ENCODE results near the gene ARID3C. TPM values are rescaled to one million over a fixed set of nuclear protein-coding genes. Genes with fewer than 3 reads are reported as not detected.

The ARID3C gene
- total RNA-seq, 1 donor from 2014 or later, result 0.29 TPM

DNA sequence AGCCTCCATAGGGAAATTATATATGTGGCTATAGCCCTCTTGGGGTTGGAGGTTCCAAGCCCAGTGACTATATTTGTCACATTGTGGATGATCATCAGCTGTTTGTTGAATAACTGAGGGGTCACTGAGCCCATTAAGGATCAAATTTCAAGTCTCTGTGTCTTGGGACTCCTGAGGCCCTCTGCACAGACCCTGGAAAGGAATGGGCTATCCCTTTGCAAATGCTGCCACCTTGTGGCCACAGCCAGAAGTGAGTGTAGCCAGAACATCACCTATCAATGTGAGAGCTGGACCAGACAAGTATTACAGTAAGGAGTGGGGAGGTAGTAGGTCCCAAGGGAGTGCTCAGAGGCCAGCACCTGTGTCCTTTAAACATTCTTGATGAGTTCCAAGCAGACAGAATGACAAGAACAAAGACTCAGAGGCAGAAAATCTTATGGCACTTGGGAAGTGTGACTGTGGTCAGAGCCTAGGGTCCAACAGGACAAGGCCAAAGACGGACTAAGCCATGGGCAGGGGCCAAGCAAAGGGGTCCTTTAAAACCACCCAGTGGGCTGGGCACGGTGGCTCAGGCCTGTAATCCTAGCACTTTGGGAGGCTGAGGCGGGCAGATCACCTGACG, 25.1 kb downstream of the ARID3C start:
- DNase-seq (ENCODE audit: extremely low read depth, low read depth, low spot score), result peak; percentile 31

DNA sequence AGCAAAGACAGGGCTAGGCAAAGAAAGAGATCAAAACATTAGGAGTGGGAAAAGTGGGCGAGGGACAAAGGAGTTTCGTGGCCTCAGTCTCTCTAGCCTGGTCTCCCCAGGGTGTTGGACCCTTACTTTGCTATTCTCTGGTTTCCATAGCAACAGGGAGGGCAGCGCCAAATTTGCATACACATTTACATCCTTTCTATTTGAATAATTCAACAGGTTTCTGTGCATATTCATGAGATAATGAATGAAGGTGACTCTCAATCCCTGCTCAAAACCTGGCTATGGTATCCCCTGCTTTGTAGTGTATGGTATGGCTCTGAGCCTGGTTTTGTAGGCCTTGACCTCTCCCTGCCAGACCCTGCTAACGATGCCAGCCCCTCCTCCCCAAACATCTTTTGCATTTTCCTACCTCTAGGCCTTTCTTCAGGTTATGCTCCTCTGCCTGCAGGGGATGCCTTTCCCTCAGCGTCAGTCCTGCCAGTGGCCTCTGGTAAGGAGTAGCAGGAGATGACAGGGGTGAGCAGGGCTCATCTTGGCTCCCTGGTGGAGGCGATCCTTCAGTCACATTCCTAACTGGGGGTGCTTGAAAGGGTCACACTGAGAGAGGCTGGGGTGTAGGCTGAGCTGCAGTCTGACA, 26.8 kb downstream of the ARID3C start:
- no peak for DNase-seq (ENCODE audit: extremely low read depth, low read depth, low spot score)

DNA sequence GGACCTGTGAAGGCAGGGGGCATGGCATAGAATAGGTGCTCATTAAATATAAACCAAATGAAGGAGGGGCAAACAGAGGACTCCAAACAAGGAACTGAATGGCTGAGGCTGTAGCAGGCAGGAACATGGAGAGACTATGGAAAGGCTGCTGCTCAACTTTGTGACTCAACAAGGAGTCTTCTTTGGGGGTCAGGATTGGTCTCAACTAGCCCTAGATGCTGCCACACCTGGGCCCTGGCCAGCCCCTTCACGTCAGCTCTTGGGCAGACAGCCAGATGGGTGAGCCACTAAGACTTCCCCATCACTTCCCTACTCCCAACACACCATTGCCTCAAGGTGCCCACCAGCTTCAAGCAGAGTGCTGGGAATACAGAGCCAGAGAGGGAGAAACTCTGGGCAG, 28.0 kb downstream of the ARID3C start:
- no peak for DNase-seq (ENCODE audit: extremely low read depth, low read depth, low spot score)

DNA sequence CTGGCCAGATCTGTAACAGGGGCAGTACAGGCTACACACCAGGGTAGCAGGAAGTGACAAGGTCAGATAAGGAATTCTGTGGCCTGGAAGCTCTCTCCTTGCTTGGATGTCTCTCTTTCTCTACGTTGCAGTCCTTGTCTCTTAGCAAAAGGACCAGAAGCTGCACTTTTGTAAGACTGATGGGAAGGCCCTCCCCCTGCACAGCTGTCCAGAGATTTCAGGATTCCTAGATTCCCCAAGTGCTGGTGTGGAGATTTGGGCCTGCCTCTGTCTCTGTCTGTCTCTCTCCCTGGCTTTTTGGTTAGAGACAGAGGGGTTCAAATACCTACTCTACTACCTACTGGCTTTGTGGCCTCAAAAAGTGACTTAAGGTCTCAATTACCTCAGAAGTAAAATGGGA, 29.3 kb downstream of the ARID3C start:
- DNase-seq (ENCODE audit: extremely low read depth, low read depth, low spot score), result no peak

DNA sequence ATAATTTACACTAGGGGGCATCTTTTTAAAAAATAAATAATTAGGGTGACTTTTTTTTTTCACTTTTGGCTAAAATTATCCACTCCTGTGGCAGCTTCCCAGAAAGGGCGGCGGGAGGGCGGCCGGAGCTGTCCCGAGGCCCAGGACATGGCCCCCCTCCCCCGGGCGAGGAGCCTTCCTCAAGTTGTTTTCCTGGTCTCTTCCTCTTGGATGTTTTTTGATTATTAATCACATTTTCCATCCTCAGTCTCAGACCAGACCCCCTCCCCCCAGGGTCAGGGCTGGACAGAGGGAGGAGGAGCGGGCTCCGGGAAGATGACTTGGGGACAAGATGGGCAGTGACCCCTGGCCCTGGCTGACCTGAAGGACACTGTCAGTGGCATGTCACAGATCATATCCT, 34.7 kb downstream of the ARID3C start:
- DNase-seq (ENCODE audit: extremely low read depth, low read depth, low spot score), result no peak

DNA sequence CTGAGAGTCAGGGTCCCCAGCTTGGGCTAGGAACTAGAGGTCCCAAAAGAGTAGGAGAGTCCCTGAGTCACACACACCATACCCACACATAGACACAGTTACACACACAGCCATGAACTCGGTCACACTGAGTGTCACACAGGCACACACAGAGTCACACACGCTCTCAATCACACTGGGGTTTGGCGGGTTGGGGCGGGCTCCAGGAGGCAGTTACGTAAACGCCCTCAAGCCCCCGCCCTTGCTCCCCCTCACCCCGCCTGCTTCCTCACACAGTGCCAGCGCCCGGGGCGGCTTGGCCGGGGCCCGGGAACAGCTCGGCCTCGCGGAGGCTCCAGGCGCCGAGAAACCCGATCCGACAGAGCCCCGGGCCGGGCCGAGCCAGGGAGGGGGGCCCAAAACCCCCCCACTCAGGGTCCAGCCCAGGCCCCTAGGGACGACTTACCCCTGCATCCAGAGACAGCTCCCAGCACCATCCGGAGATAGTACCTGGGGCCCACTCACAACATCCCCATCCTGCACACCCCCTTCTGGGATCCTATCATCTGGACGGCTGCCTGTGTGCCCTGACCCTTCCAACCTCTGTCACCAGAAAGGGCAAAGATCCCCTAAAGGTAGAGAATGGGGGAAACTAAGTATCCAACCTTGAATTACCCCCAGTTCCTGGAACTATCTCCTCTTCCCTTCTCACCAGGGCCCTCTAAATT, 35.8 kb downstream of the ARID3C start:
- no peak for DNase-seq (ENCODE audit: extremely low read depth, low read depth, low spot score)

DNA sequence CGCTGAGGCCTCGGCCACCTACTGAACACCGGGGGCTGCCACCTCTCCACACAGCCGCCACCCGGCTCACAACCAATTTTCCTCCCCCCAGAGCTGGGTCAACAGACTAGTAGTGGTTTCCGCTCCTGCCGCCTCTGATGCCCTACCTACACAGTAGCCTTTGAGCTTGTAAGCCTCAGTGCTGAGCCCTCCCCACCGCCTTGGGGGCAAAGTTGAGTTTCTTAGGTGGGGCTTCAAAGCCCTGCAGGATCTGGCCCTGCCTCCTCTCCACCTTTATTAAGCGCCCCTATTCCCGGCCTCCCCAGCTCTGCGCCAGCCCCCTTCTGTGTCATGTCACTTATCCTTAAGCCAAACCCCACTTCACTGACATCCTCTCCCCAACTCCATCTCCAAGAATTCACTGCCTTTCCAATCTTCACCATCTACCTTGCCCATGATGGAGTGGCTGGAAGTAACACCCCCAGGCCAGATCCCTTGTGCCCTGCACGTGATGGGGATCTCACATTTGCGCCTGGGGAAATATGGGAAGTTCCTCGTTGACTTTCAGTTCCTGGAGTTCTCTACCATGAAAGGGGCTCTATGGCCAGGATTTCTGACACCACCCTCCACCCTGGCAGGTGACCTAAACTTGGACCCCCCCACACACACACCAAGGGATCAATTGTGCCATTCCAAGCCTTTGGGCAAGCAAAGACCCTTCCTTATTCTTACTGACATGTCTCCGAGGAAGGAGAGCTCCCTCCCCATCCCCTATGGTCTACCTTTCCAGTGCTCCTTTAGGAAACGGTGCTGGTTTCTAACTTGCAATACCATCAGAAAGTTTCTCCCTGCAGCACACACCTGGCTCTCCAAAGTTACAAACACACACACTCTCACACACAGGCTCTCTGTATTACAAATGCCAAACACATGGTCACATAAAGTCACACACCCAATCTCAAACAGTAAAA, 36.7 kb downstream of the ARID3C start:
- no peak for DNase-seq (ENCODE audit: extremely low read depth, low read depth, low spot score)

DNA sequence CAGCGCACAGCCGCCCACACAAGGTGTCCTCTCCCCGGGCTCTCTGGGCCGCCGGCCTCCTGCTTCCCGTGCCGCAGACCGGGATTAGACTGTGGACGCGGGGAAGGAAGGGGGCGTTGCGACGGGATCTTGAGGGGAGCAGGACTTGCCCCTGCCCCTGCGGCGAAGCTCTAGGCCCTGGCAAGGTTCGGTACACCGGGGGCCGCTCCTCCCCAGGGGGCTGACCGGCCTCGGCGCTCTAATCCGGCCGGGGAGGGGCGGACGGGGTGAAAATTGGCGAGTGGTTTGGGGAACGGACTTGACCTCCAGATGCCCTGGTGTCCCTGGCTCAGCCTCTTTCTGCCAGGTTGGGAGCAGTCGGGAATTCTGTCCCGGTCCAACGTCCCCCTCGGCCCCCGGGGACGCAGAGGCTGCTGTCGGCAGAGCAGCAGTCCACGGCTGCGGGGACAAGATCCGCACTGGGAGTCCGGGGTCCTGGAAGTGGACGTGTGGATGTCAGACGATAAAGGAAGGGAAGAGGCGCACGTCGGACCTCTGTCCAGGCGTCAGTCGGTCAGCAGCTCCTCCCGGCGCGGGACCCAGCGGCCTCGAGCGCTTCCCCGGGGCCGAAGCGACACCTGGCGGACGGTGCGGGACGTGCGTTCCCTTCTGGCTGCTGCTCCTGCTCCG, 37.5 kb downstream of the ARID3C start:
- DNase-seq (ENCODE audit: extremely low read depth, low read depth, low spot score), result no peak

DNA sequence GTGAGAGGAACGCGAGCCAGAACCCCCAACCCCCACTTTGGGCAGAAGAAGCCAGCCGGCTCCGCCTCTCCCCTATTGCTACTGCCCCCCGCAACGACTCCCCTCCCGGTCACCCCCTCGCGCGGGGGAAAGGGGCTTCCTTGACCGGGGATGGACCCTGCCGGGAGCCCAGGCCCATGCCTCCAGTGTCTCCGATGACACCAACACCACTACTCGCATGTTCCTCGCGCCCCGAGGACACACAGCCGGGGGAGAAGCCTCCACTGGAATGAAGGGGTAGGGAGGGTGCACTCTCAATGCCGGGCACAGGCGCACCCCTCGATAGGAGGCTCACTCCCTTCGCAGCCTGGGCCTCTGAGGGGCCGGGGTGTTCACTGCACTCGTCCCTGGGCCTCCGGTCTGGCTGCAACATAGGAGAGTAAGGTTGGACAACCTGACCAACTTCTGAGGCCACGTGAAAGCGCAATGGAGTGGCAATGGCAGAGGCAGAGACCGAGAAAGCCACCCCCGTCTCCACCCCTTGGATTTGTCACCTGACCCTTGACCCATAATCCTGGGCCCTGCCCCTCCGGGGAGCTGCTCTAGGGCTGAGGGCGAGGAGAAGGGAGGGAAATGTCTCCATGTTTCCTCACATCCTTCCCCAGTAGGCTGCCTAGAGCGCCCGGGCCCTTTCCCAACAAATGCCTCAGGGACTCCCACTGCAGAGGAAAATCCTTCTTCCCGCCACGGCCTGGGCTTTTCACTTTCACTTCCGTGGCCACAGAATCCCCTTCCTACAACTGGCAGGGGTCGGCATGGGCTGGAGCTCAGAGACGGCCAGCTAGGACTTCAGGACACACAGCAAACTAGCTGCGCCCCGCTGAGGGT, 38.3 kb downstream of the ARID3C start:
- no peak for DNase-seq (ENCODE audit: extremely low read depth, low read depth, low spot score)

DNA sequence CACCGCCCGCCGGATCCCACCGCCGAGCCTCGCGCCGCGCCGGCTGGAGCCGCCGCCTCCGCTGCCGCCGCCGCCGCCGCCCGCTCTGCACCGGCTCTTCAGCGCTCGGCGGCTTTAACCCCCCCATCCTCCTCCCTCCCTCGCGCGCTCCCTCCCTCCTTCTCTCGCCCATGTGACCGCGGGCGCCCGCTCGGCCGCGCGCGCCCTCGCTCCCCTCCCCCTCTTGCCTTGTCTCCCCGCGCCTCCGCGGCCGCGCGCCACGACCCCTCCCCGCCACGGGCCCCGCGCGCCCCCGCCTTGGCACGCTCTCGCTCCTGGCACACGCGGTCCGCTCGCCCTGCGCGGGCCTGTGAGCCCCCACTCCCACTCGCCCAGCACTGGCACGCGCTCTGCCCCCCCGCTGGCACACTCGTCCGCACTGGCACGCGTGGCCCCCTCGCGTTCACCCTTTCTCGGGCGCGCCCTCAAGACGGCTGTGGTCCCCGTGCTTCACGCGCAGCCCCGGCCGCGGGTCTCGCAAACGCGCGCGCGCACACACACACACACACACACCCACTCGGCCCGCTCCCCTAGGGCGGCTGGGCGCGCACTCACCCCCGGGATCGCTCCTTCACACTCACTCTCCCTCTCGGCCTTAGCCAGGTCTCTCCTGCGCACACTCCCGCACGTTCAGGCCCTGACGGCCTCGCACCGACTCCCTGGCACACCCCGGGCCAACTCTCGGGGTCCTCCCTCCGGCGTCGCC, 39.1 kb downstream of the ARID3C start, which contains the start of gene CNTFR:
CNTFR (minus strand) TSS at position 89 of the 745 bp plus-strand sequence. CDS start 20,743 bp downstream, outside the sequence.
- DNase-seq (ENCODE audit: extremely low read depth, low read depth, low spot score), result no peak

DNA sequence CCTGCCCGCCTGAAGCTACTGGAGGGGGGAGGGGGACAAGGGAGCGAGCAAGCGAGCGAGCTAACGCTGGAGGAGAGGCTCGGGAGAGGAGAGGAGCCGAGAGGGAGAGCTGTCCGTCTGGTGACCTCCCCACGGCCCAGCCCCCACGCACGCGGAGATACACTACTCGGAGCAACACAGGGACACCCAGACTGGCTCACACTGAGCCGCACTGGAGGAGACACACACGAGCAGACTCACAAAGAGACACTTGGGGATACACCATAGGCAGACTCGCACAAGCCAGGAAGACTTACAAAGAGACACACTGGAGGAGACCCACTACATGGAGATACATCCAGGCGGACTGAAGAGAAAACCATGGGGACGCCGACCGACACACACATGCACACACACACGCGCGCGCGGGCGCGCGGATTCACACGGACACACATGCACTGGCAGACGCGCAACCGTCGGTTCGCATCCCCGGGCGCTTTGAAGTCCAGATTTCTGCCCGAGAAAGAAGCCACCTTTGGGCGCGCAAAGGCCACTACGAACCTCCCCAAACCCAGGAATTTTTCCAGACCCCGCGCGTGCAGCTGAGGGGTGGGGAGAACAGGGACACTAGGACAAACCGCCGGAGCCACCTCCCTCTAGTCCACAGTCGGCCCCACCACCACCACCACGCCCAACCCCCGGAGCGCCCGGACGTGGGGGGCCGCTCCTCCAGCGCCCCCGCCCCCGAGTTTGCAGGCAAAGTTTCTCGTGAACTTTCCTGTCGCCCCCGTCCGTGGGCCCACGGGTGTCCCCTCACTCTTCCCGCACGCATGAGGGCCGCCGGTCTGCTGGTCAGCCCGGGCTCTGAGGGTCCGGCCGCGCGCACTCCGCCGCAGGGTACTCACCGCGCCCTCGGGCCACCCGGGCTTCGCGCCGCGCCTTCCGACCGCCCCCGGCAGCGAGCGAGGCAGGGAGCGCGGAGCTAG, 39.9 kb downstream of the ARID3C start:
- DNase-seq (ENCODE audit: extremely low read depth, low read depth, low spot score), result no peak

DNA sequence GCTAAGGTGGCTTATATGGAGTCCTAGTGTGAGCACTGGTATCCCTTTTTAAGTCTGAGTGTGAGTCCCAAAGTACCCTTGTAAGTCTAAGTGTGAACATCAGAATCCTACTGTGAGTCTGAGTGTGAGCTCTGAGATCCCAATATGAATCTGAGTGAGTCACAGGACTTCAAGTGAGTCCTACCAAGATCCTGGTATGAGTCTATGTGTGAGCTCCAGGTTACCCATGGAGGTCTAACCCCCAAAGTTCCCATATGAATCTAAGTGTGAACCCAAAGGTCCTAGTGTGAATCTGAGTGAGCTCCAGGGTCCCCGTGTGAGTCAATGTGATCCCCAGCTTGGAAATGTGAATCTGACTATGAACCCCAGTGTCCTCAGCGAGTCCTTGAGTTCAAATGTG, 41.6 kb downstream of the ARID3C start:
- DNase-seq (ENCODE audit: extremely low read depth, low read depth, low spot score), result no peak

DNA sequence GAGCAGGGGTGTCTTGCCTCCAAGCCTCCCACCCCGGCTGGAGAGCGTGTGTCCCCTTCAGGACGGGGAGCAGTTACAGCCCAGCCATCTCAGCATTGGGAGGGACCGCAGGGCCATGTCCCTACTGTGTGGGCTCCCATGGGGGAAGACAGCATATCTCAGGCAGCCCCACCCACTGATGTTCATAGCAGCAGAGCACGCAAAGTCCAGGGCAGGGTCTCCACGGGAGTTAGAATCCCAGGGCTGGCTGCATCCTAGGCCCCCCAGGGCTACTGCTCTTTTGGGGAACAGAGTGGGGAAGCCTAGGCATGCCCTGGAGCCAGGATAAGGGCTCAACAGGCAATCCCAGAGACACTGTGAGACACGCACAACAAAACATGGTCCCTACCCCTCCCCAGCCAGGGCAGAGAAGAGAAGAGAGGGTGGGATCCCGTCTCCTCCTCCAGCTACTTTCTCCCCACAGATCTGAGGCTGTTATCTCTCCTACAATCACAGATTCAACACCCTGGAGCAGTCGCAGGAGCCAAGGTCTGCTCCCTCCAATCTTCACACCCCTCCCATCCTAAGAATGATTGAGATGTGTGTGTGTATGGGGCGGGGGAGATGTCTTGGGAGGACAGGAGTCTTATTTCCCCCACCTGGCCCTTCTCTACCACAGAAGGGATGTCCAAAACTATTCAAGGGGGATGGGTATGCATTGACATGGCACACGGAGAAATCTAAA, 42.8 kb downstream of the ARID3C start:
- DNase-seq (ENCODE audit: extremely low read depth, low read depth, low spot score), result no peak

DNA sequence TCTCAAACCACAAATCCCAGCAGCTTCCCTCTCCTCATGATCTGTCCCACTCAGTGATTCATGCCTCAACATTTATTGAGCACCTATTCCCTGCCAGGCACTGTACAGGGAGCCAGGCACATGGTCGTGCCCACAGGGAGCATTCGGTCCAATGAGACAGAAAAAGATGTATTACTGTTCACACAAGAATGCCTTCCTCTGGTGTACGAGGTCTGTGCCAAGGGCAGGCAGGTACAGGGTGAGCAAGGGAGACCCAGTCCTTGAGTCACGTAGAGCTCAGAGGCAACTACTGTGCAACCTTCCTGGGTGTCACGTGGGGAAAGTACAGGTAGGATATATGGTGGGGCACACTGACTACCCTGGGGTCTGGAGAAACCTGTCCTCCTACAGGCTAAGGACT, 43.9 kb downstream of the ARID3C start:
- no peak for DNase-seq (ENCODE audit: extremely low read depth, low read depth, low spot score)

DNA sequence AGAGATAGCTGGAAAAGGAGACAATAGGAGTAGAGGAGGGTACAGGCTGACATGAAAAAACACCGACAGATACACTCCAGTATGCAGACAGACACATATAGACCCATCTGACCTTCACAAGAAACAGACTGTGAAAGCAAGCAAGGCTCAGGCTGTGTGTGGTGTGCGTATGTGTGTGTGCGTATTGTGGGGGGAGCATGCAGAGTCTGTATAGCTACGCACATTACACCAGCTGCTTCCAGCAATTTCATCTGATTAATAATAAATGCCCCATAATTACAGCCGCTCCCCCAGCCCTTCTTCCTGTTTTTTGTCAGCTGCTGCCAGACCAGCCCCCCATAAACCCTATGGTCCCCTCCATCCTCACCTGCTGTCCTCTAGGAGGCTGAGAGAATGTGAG, 46.1 kb downstream of the ARID3C start:
- DNase-seq (ENCODE audit: extremely low read depth, low read depth, low spot score), result no peak

DNA sequence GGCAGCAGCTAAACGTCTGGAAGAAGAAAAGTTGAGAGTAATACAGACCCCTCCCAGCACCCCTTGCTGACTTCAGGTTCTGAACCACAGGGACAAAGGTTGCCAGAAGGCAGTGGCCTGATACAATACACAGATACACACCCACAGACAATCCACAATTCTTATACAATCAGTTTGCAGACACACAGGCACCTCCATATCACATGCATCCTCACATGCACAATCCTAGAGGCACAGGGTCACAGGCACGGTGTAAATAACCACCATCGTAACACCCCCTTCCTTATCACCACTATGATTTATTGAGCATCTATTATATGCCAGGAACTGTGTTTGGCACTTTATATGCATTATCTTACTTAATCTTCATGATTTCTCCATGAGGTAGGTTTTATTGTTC, 47.5 kb downstream of the ARID3C start:
- DNase-seq (ENCODE audit: extremely low read depth, low read depth, low spot score), result no peak

DNA sequence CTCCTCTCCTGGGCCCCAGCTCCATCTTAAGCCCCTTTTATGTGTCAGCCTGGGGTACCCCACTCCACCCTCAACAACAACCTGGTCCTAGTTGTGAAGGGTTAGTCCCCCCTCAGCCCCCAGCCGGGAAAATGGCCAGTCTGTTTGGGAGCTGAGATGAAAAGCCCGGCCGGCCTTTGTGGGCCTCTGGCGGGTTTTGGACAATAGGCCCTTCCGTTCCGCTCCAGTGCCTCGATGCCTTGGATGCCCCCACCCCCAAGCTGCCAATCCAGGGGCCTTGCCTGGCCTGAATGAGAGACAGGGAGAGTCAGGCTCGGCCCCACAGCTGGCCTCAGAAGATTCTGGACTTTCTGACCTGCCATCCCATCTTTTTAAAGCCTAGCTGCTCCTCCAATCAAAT, 48.5 kb downstream of the ARID3C start:
- no peak for DNase-seq (ENCODE audit: extremely low read depth, low read depth, low spot score)
